Measurements from ENCODE around the gene MATN1.

DNA sequence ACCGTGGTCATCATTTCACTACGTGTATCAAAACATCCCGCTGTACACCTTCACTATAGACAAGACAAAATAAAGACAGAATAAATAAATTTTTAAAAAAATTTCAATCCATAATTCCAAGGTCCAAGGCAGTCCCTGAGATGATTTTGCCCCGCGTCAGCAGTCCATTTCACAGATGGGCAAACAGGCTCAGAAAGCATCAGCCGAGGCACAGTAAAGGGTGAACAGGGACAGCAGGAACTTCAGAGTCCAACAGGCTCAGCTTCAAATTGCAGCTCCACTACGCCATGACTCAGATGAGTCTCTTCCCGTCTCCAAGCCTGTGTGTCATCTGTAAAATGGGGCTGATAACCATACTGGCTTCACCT lies 15.0 kb downstream of the MATN1 start:
- TF ChIP-seq EZH2 (IDR thresholded peaks at IDR 0.05; ENCODE audit: insufficient read depth, poor library complexity, severe bottlenecking) (no peak), EZH2phosphoT487 (IDR thresholded peaks at IDR 0.05; ENCODE audit: insufficient read depth, low read depth) (no peak)
